Neural progenitor cell (in vitro differentiated cells): Measurements from ENCODE around the gene UNC5A. TPM values are rescaled to one million over a fixed set of nuclear protein-coding genes. Genes with fewer than 3 reads are reported as not detected.
A peak's percentile ranks its signal among the peaks of the same experiment; 100 is the strongest.

Source experiments
- DNase-seq: peaks from one replicate; pipeline ENCODE4 v3.0.0-alpha.2; 2016; ENCODE audit warnings: low spot score
- H2AFZ ChIP-seq: fragments of 200-600 bp; sonication (generic); replicated peaks from 2 replicates; pipeline ENCODE4 v1.6.1; 2016; ENCODE audit warnings: antibody characterized with exemption
- H3F3A ChIP-seq: fragments of 200-600 bp; sonication (generic); 2 replicates; pipeline ENCODE4 v1.6.1; 2016; ENCODE audit warnings: antibody characterized with exemption, low read depth
- H3K27ac ChIP-seq: fragments of 200-600 bp; sonication (generic); 2 replicates; pipeline ENCODE4 v1.5.1; 2016; ENCODE audit warnings: mild to moderate bottlenecking
- H3K27me3 ChIP-seq: fragments of 200-600 bp; sonication (generic); 2 replicates; pipeline ENCODE4 v1.6.1; 2016; ENCODE audit warnings: mild to moderate bottlenecking, moderate library complexity
- H3K36me3 ChIP-seq: fragments of 200-600 bp; sonication (generic); 2 replicates; pipeline ENCODE4 v1.5.1; 2016
- H3K4me1 ChIP-seq: fragments of 200-600 bp; sonication (generic); 2 replicates; pipeline ENCODE4 v1.6.1; 2016; ENCODE audit warnings: mixed run types
- H3K4me2 ChIP-seq: fragments of 200-600 bp; sonication (generic); 2 replicates; pipeline ENCODE4 v1.6.1; 2016
- H3K4me3 ChIP-seq: fragments of 200-600 bp; sonication (generic); 2 replicates; pipeline ENCODE4 v1.5.1; 2016
- H3K79me2 ChIP-seq: fragments of 200-600 bp; sonication (generic); 2 replicates; pipeline ENCODE4 v1.6.1; 2016; ENCODE audit warnings: low read depth
- H3K9ac ChIP-seq: fragments of 200-600 bp; sonication (generic); 2 replicates; pipeline ENCODE4 v1.6.1; 2016
- H3K9me3 ChIP-seq: fragments of 200-600 bp; sonication (generic); 2 replicates; pipeline ENCODE4 v1.5.1; 2016; ENCODE audit warnings: low read depth
- H4K20me1 ChIP-seq: fragments of 200-600 bp; sonication (generic); 2 replicates; pipeline ENCODE4 v1.6.1; 2016; ENCODE audit warnings: low read depth
- H3K27ac Mint-ChIP-seq: 3 replicates; pipeline ENCODE4 v1.8.0; 2021; ENCODE audit warnings: mixed read lengths
- H3K27me3 Mint-ChIP-seq: 2 replicates; pipeline ENCODE4 v1.8.0; 2022; ENCODE audit warnings: low read depth, mild to moderate bottlenecking, inconsistent platforms, moderate library complexity, mixed read lengths; ENCODE audit not compliant: insufficient read depth
- H3K36me3 Mint-ChIP-seq: 3 replicates; pipeline ENCODE4 v1.8.0; 2021; ENCODE audit warnings: mixed read lengths
- H3K4me1 Mint-ChIP-seq: 3 replicates; pipeline ENCODE4 v1.8.0; 2021; ENCODE audit warnings: mixed read lengths
- H3K4me3 Mint-ChIP-seq: 3 replicates; pipeline ENCODE4 v1.8.0; 2021; ENCODE audit warnings: mild to moderate bottlenecking, moderate library complexity, mixed read lengths
- H3K9me3 Mint-ChIP-seq: 3 replicates; pipeline ENCODE4 v1.8.0; 2020; ENCODE audit warnings: mixed read lengths
- CTCF ChIP-seq: fragments of 200-600 bp; sonication (generic); IDR thresholded peaks from 2 replicates; pipeline ENCODE4 v1.5.1; 2017; ENCODE audit warnings: antibody characterized with exemption, mild to moderate bottlenecking
- EZH2 ChIP-seq: fragments of 200-600 bp; sonication (generic); IDR thresholded peaks from 2 replicates; pipeline ENCODE4 v1.6.1; 2017; ENCODE audit warnings: antibody characterized with exemption, mild to moderate bottlenecking, moderate library complexity
- EZH2phosphoT487 ChIP-seq: fragments of 200-600 bp; sonication (generic); IDR thresholded peaks from 2 replicates; pipeline ENCODE4 v1.6.1; 2017; ENCODE audit warnings: antibody characterized with exemption
- total RNA-seq: library from RNA; depleted of rRNA; stranded (reverse); fragments of >200 nt; gene quantifications from 2 replicates; pipeline ENCODE4 v1.2.3, GENCODE V29; 2015; ENCODE audit warnings: low replicate concordance

Gene UNC5A
- total RNA-seq, 1 donor from 2014 or later: 1.2 TPM

DNA sequence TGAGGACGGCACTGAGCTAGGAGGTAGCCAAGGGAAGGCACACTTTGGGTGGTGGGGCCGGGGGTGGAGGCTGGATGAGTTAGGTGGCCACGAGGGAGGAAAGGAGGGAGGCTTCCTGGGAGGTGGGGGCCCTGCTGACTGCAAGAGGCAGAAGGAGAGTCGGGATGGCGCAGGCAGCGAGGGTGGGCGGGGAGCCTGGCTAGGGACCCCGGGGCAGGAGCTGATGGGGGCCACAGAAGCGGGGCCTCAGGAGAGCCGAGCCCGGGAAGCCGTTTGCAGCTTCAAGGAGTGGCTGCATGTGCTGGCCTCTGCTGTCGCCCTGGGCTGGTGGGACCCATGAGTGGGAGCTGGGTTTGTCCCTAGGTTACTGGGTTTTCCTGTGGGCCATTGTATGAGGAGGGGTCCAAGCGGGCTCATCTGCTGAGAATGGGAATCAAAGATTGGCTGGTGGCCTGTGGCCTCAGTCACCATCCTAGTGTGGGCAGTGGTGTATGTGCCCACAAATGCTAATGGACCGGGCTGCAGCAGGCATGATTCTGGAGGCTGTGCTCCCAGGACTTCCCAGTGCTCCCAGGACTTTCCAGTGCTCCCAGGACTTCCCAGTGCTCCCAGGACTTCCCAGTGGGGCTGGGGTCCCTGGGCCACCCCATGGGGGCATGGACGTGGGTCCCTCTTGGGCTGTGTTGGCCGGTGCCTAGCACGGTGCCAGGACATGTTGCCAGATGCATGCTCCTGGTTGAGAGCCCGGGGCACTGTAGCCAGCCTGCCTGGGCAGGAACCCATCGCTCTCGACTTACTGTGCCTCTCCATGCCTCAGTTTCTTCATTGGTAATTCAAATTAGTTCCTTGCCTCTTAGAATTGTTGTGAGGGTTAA, 40.2 kb downstream of the UNC5A start:
- peaks cover 23% of the 10 kb centered on the region for H3K4me1 Mint-ChIP-seq
- H3K27ac Mint-ChIP-seq: peak overlapping the region; percentile 83
- H3K4me3 Mint-ChIP-seq: no peak overlapping the region
- no peaks in the 10 kb centered on the region for H3K27me3 ChIP-seq
- no peak overlapping the region for H3K4me3 ChIP-seq
- H3K36me3 ChIP-seq: no peaks in the 10 kb centered on the region
- no peaks in the 10 kb centered on the region for H4K20me1 ChIP-seq
- no peaks in the 10 kb centered on the region for H3F3A ChIP-seq
- no peak overlapping the region for H3K4me2 ChIP-seq
- no peak overlapping the region for H3K9ac ChIP-seq
- no peak overlapping the region for H3K27ac ChIP-seq
- no peak overlapping the region for H2AFZ ChIP-seq
- H3K4me1 ChIP-seq: peaks cover 14% of the 10 kb centered on the region
- no peaks in the 10 kb centered on the region for H3K9me3 Mint-ChIP-seq
- no peaks in the 10 kb centered on the region for H3K36me3 Mint-ChIP-seq
- no peaks in the 10 kb centered on the region for H3K79me2 ChIP-seq
- DNase-seq: no peak
- H3K27me3 Mint-ChIP-seq: peaks cover 12% of the 10 kb centered on the region
- H3K9me3 ChIP-seq: no peaks in the 10 kb centered on the region
- TF ChIP-seq EZH2phosphoT487 (no peak), CTCF (no peak), EZH2 (no peak)

DNA sequence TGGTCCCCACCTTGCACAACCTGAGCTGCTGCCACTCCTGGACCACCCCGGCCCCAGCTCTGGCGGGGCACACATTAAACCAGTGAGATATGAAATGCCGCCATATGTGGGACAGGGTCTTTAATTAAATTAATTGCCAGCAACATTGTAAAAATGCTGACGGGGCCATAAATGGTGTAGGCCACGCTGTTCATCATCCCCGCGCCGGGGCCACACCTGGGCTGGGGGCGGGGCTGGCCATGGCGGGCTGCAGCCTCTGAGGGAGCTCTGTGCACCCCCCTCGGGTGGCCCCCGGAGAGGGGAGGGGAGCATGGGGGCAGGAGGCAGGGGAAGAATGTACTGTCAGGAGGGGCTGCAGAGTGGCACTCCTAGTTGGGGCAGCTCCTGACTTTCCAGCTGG, 41.0 kb downstream of the UNC5A start:
- Histone ChIP-seq H3K36me3 (no peaks in the 10 kb centered on the region), H3F3A (no peaks in the 10 kb centered on the region), H4K20me1 (no peaks in the 10 kb centered on the region), H2AFZ (no peak overlapping the region), H3K27me3 (no peaks in the 10 kb centered on the region), H3K9ac (no peak overlapping the region), H3K27ac (no peak overlapping the region), H3K4me3 (no peak overlapping the region), H3K79me2 (no peaks in the 10 kb centered on the region), H3K9me3 (no peaks in the 10 kb centered on the region), H3K4me1 (peaks cover 14% of the 10 kb centered on the region), H3K4me2 (no peak overlapping the region)
- peaks cover 10% of the 10 kb centered on the region for H3K27me3 Mint-ChIP-seq
- no peak for DNase-seq
- H3K9me3 Mint-ChIP-seq: no peaks in the 10 kb centered on the region
- TF ChIP-seq CTCF (no peak), EZH2 (no peak), EZH2phosphoT487 (no peak)
- H3K4me1 Mint-ChIP-seq: peaks cover 19% of the 10 kb centered on the region
- H3K27ac Mint-ChIP-seq: no peak overlapping the region
- no peaks in the 10 kb centered on the region for H3K36me3 Mint-ChIP-seq
- no peak overlapping the region for H3K4me3 Mint-ChIP-seq

DNA sequence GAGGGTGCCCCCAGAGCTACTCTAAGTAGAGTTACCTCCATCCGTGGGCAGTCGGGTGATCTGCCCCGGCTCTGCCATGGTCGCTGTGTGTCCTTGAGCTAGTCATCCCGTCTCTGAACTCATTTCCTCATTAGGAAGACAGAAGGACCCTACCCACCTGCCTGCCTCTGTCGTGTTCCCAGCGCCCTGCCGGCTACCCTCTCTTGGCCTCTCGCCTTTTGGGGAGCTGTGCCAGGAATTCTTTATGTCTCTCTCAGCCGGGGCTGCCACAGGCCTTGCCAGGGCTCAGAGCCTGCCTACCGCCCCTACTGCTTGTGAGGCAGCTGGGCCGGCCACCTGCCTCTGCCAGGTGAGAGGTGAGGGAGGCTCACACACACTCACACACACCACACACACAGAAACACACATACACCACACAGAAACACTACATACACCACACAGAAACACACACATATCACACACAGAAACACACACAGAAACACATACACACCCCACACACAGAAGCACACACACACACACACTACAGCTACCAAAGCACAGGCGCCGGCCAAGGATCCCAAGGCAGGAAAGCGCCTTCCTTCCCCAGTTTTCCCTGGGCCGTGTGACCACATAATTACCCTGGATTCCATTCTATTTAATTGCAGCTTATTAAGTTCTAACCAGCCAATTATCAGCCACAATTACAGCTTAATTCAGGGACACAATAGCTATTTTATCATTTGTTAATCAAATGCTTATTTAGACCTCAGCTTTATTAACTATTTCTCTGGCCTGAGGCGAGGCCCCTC, 41.7 kb downstream of the UNC5A start:
- Histone ChIP-seq H3K79me2 (no peaks in the 10 kb centered on the region), H3K4me3 (no peak overlapping the region), H3K9me3 (no peaks in the 10 kb centered on the region), H2AFZ (no peak overlapping the region), H3K9ac (no peak overlapping the region), H3K27ac (no peak overlapping the region), H3K27me3 (no peaks in the 10 kb centered on the region), H3K36me3 (no peaks in the 10 kb centered on the region), H4K20me1 (no peaks in the 10 kb centered on the region), H3K4me2 (no peak overlapping the region), H3F3A (no peaks in the 10 kb centered on the region), H3K4me1 (peaks cover 14% of the 10 kb centered on the region)
- peaks cover 23% of the 10 kb centered on the region for H3K4me1 Mint-ChIP-seq
- TF ChIP-seq EZH2phosphoT487: no peak
- no peak for TF ChIP-seq EZH2
- TF ChIP-seq CTCF: no peak
- no peaks in the 10 kb centered on the region for H3K36me3 Mint-ChIP-seq
- no peak for DNase-seq
- H3K9me3 Mint-ChIP-seq: no peaks in the 10 kb centered on the region
- peak overlapping the region; percentile 13 for H3K4me3 Mint-ChIP-seq
- no peak overlapping the region for H3K27ac Mint-ChIP-seq
- H3K27me3 Mint-ChIP-seq: peaks cover 10% of the 10 kb centered on the region
